Stimulated activated CD8-positive, alpha-beta memory T cell treated with anti-CD3 and anti-CD28 coated beads, Interleukin-15, amount 100 ng/mL, for 1 hour (primary cell): ENCODE measurements around the gene LRRC8E.
"Not testable (repeated sequence)": the region's sequence is repeated elsewhere in the genome, so short reads cannot be mapped to it uniquely, and the experiment has no call there.

Source experiments
- DNase-seq: peaks from one replicate; pipeline ENCODE4 v3.0.0-alpha.2; 2020; ENCODE audit warnings: low read depth

Gene LRRC8E

DNA sequence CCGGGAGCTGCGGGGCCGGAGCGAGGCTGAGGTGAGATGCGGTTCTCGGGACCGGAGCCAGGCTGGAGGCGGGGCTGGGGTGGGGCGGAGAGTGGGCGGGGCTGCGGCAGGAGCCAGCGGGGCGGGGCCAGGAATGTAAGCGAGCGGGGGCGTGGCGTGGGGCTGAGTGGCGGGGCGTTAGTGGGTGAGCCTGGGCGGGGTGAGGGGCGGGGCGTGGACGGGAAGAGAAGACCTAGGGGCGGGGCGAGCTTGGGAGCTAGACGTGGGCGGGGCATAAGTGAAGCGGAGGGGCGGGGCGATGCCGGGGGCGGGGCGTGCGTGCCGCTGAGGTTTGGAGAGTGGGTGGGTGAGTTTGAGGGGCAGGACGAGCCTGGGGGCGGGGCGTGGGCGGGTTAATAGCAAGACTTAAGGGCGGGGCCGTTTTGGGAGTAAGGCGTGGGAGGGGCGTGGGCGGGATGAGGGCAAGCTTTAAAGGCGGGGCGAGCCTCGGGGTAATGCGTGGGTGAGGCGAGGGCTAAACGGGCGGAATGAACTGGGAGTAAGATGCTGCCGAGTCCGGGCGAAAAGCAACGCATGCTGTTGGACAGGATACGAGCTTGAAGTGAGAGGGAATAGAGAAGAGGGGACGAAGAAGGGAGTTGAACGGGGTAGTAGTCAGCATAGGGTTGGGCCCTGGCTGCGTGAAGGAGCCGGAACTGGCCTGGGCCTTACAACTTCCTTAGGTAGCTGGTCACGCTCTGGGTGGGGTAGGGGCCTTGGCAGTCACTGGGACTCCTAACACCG lies 32.4 kb downstream of the LRRC8E start:
- DNase-seq: peak; percentile 100

DNA sequence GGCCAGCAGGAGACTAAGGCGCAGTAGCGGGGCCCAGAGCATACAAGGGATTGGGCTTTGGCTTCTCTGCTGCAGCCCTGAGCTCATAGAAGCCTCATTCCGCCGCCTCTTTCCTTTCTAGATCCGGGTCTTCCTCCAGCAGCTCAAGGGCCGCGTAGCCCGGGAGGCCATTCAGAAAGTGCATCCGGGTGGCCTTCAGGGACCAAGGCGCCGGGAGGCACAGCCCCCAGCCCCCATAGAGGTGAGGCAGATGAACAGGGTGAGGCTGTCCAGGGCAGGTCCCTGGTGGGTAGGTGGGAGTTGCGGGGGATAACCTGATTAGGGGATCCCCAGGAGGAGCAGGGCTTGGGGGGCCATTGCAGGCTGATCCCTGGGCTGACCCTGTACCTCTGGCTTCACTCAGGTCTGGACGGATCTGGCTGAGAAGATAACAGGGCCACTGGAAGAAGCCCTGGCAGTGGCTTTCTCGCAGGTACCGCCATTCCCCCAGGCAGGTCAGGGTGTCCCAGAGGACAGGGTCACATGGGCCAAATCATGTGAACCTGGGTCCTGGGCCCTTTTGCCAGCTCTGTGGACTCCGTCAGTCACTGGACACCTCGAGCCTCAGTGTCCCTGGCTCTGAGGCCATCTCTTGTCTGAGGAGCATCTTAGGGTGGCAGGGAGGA lies 33.1 kb downstream of the LRRC8E start:
- DNase-seq: no peak

DNA sequence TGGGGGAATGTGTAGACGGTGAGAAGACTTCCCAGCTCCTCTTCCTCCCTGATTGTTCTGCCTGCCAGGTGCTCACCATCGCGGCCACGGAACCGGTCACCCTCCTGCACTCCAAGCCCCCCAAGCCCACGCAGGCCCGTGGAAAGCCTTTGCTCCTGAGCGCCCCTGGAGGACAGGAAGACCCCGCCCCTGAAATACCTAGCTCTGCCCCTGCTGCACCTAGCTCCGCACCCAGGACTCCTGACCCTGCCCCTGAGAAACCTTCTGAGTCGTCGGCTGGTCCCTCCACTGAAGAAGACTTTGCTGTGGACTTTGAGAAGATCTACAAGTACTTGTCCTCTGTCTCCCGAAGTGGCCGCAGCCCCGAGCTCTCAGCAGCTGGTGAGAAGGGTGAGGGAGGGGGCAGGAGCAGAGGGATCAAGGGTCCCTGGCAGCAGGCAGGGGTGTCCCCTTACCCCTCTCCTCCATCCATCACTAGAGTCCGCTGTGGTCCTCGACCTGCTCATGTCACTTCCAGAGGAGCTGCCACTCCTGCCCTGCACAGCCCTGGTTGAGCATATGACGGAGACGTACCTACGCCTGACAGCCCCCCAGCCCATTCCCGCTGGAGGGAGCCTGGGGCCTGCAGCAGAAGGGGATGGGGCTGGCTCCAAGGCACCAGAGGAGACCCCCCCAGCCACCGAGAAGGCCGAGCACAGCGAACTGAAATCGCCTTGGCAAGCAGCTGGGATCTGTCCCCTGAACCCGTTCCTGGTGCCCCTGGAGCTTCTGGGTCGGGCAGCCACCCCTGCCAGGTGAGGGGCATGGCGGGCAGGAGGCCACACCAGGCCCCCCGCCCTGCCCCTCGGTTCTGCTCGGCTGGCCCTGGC lies 33.9 kb downstream of the LRRC8E start:
- DNase-seq: no peak

DNA sequence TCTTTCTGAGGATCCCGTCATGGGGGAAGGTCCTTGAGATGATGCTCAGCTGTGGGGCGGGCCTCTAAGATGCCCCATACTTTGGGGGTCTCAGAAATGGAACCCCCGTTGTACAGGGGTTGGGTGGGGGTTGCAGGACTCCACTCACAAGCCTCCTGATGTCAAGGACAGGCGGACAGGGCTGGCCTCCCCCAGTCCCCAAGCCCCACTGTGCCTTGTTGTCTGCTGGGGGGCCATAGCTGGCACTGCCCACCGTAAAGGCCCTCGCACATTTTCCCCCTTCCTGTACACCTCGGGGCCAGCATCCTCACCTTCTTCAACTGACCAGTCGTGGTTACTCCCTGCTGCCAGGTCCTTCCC lies 34.5 kb downstream of the LRRC8E start:
- DNase-seq: no peak

DNA sequence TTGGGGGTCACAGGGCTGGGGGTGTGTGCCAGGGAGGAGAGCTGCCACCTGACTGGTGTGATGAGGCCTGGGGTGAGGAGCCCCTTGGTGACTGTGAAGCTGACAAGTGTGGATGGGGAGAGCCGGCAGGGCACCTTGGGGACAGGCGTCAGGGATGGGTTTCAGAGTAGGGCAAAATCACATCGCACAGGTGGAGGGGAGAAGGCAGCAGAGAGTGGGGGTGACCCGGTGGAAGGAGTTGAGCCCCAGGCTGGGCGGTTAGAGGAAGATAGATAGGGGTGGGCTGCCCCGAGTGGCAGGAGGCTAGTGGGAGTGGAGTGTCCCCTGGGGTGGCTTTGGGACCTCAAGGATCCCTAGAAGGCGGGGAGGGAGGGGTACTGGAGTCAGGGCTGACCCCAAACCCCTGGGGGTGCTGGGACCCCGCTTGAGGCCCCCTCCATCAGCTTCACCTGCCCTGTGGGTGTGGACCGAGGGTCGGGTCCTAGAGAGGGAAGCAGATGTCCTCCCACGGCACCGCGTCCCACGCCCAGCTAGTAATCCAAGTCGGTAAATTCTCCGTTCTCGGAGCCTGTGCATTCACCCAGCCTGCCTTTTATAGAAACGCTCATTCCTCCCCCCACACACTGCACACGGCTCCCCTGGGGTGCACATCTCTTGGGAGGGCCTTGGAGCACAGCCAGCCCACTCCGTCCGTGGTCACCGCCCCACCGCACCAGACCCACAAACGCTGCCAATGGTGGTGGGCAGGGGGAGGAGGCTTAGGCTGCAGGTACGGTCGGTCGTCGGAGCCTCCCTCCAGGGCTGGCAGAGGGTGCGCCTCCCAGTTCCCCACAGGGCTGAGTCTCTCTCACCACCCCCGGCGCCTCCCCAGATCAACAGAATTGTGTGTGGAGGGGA lies 35.2 kb downstream of the LRRC8E start:
- DNase-seq: no peak

DNA sequence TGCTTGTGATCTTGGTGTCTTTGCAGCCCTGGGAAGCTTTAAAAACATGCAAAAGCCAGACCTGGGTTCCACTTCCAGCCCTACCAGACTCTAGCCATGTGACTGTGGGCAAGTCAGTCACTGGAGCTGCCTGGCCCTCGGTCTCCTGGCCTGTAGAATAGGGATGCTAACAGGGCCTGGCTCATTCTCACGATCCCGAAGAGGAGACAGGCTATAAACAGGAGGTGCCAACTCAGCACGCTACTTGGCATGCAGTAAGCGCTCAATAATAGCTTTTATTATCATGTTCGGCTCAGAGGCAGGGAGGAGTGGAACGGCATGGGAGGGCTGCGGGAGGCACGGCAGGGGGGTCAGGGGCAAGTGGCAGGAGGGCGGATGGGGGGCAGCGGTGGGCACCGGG lies 35.9 kb downstream of the LRRC8E start:
- DNase-seq: no peak

DNA sequence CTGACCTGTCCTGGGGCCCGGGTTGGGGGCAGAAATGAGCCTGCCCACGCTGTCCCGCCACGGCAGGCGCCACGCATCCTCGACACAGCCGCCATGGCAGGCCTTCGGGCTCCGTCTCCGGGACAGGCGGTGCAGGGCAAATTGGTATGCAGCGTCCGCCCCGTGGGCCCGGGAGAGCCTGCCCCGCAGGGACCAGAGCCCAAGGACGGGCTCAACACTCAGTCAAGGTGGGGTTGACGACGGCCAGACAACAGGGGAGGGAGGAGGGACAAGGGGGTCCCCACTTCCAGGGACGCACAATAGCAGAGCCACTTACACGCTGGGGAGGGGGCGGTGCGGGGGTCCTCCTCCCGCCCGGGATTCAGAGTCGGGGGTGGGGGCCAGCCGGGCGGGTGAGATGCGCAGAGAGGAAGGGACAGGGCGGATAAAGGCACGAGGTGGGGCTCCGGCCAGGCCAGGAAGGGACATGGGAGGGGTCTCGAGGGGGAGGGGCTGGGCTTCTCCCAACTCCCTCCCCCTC lies 36.4 kb downstream of the LRRC8E start:
- no peak for DNase-seq

DNA sequence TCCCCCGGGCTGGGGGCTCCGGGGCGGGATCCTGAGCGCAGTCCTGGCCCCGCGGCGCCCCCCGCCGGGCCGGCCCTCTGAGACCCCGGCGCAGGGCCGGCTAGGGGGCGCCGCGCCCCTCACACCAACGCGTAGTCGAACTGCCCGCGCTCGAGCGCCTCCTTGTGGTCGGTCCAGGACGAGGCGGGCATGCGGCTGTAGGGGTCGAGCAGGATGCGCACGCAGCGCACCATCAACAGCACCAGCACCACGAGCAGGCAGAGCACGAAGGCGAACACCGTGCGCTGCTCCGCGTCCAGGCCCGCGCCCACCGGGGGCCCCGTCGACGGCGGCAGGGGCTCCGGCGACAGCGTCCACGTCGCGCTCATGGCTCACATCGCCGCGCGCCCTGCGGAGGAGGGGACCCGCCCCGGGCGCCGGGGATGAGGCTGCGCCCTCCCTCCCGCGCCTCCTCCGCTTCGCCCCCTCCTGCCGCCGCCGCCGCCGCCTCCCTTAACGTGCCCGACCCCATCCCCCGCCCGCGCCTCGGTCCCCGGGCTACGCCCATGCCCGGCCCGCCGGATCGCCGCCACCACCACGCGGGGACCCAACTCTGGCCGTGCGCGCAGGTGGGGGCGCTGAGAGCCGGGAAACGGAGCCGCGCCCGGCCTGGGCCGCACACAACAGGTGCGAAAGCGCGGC lies 37.0 kb downstream of the LRRC8E start:
- peak; percentile 58 for DNase-seq

DNA sequence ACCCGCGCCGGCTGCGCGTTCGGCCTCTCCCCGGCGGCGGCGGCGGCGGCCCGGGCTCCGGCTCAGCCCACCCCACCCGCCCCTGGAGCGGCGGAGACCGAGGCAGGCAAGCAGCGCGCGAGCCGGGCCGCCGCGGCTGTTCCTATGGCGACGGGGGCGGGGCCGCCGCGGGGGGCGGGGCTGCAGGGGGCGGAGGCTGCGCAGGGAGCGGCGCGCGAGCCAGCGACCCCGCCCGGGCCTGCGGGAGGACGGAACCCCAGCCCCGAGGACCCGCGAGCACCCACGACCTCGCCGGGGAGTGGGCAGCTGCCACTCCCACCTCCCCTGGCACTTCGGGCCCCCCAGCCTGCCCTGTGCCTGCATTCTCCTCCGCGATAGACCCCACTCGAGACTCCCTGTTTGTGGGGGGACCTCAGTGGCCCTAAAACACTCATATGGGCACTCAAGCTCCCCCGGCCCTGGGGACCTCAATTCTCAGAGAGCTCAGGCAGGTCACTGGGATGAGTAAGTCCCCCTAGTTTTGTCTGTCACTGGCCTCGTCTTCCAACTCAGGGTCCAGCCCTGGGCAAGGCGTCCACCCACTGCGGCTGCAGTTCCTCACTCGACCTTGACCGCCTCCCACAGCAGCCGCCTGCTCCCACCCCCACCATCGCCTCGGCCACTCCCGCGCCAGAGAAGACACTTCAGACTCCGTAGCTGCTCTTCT lies 37.9 kb downstream of the LRRC8E start, which contains the start of gene CTXN1:
CTXN1 (minus strand) TSS at position 115 of the 706 bp plus-strand sequence. CDS start 597 bp downstream, outside the sequence.
- peak; percentile 55 for DNase-seq

DNA sequence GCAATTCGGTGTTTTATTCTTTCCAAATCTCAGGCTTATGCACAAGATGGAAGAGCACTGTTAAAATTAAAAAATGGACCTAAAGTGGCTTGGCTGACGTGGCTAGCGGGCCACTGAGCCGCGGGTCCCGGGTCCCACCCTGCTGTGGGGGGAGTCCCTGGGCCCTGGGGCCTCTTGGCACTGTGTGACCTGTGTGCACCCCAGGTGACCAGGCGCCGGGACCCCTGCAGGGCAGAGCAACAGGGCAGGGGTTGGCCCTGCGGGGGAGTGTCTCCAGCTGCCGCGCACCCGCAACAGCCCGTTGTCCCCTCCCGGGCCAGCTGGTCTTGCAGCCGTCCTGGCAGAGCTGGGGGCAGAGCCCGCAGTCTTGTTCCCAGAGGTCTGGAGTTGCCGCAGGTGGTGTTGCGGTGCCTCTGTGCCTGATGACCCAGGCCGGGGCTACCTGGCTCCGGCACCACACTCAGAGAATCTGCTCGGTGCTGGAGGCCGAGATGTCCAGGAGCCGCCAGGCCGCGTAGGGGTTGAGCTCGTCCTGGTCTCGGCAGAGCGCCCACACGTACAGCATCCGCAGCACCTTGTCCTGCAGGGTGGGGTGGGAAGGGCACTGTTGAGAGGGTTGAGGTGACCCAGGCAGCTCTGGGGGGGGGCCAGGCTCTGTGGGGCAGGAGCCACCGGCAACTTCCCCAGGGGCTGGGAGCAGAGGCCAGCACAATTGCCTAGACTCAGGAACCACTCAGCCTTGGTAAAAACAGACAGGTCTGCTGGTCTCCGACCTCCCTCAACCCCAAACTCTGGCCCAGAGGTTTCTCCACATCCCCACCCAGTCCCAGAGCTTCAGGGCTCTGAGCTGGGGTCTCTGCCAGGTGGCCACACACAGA lies 38.7 kb downstream of the LRRC8E start:
- no peak for DNase-seq

DNA sequence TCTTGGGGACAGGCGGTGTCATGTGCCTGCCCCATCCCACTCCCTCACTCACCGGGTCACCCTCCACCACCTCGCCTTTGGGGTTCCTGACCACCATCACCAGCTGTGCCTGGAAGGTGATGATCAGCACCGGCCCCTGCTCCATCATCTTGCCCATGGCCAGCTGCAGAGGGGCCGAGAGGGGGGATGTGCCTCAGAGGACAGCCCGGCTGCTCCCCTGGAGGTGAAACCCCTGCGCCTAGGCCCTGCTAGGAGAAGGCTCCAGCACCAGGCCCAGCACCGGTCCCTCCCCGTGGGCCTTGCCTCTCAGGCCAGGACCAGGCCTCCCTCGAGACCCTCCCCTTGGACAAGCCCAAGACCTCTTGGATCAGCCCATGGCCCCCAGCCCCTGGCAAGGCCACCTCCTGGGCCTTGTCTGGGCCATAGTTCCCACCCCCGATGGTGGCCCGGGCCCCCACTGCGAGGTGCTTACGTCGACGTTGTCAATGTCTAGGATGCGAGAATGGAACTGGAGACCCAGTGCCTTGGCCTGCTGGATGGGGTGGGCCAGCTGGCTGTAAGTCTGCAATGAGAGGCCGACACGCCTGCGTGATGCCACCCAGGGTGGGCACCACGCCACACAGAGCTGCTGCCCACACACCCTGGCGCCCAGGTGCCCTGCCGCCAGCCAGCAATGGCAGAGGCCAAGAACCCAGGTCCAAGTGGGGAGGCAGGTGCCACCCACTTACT lies 39.5 kb downstream of the LRRC8E start:
- DNase-seq: no peak

DNA sequence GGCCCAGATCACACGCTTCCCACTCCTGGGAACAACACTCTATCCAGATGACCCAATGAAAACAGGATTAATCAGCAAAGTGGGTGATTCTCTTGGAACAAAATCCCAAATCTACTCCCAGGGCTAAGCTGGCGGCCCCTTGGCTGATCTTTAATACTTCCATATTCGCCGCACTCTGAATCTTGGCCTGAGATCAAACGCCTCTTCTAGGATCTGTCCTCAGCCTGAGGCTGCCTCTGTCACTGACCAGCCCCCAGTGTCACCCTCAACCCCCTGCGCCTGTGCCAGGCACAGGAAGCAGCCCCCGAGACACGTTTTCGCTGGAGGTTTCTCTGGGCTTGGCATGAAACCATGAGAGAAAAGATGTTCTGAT lies 40.0 kb downstream of the LRRC8E start:
- no peak for DNase-seq

DNA sequence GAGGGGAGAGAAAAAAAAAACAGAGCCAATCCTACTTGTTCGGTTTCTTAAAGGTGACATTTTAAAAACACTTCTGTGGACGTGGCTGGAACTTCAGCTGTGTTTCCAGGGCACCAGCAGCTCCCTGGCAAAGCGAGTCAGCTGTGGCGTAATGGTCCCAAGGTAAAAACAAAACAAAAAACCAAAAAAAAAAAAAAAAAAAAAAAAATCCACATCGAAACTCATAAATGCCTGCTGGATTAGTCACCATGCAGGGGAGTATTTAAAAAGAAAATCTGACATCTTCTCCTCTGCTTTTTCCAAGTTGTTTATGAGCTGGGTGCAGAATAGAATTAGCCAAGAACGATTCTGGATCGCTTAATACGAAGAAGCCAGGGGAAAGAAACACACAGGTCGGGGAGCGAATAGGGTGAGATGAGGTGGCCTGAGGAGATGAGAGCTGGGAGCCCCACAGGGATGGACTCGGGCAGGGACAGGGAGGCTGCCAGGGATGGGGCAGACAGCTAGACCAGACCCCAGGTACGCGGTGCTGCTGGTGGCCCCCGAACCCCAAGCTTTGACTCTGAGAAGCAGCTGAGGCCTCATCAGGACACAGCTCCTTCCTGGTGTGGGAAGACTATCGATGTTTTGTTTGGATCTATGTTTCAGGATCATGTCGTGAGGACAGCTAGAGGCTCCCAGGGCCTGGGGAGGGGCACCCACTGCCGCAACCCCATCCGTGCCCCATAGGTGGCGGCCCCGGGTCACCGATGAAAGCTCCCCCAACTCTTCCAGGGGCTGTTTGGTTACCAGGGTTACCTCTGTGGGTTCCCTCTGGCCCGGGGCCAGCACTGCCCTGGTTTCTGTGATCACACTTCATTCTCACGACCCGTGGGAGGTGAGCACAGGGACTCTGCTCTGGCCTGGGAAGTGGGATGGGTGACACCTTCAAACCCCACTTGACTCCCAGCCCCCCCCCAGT lies 40.7 kb downstream of the LRRC8E start:
- DNase-seq: peak; percentile 43

DNA sequence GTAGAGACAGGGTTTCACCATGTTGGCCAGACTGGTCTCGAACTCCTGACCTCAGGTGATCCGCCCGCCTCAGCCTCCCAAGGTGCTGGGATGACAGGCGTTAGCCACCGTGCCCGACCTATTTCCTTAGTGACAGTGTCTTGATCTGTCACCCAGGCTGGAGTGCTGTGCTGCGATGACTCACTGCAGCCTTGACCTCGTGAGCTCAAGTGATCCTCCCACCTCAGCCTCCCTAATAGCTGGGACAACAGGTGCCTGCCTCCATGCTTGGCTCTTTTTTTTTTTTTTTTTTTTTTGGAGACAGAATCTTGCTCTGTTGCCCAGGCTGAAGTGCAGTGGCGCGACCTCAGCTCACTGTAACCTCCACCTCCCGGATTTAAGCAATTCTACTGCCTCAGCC lies 41.7 kb downstream of the LRRC8E start:
- DNase-seq: not testable (repeated sequence)

DNA sequence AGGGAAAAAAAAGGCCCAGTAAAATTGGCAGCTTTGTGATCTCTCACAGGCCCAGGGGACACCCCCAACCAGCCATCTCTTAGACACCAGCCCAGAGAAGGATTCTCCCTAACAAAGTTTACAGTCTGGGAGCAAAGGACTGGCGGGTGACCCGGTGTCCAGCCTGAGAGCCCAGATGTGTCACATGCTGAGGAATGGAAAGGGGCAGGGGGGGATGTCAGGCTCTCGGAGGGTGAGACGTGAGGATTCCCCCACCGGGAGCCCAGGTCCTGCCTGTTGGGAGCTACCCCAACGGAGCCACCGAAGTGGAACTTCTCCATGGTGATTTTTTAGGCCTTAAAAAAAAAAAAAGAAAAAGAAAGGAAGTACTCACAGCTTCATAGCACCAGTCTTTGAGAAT lies 42.5 kb downstream of the LRRC8E start:
- no peak for DNase-seq

DNA sequence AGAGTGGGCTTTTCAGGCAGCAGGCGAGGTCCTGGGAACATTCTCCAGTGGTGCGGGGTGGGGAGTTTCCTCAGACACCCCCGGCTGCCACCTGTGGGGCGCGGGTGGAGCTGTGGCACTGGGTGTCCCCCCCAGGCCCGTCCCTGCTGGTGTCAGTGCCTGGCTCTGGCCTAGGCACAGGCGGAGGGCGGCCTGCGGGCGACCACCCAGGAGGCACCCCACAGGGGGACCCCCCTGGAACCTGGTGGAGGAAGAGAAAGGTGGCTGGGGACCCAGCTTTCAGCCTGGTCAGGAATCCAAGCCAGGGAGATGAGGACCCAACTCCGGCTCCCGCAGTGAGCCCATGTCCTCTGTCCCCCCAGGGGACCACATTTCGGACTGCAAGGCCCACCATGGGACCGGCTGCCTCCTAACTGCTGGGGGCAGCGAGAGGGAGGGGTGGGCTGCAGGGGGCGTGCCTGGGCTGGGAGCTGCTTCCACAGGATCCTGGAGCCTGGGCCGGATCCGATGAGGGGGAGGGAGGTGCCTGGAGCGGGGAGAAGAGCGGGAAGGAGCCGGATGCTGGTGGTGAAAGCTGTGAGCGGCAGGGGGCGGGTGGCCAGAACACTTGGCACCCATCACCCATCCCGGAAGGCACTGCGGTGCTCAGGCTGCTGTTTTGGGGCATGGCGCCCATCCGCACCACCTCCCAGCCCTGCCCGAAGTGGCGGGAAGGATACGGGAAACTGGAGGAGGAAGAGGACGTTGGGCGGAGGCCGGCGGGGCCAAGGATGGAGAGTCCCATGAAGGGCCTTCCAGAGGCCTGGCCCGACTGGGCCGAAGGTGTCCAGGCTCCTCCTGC lies 43.1 kb downstream of the LRRC8E start:
- no peak for DNase-seq
